ENCODE data around the gene BSN. TPM values are rescaled to one million over a fixed set of nuclear protein-coding genes. Genes with fewer than 3 reads are reported as not detected.
"Not testable (repeated sequence)": the region's sequence is repeated elsewhere in the genome, so short reads cannot be mapped to it uniquely, and the experiment has no call there.

BSN gene
- total RNA-seq, 1 donor from 2014 or later = 0.25 TPM

- DNase-seq (ENCODE audit: low read depth) = peak; percentile 69
Measured at GRCh38 chr3:49534581-49535441, 19.5 kb upstream of the BSN start.

DNA sequence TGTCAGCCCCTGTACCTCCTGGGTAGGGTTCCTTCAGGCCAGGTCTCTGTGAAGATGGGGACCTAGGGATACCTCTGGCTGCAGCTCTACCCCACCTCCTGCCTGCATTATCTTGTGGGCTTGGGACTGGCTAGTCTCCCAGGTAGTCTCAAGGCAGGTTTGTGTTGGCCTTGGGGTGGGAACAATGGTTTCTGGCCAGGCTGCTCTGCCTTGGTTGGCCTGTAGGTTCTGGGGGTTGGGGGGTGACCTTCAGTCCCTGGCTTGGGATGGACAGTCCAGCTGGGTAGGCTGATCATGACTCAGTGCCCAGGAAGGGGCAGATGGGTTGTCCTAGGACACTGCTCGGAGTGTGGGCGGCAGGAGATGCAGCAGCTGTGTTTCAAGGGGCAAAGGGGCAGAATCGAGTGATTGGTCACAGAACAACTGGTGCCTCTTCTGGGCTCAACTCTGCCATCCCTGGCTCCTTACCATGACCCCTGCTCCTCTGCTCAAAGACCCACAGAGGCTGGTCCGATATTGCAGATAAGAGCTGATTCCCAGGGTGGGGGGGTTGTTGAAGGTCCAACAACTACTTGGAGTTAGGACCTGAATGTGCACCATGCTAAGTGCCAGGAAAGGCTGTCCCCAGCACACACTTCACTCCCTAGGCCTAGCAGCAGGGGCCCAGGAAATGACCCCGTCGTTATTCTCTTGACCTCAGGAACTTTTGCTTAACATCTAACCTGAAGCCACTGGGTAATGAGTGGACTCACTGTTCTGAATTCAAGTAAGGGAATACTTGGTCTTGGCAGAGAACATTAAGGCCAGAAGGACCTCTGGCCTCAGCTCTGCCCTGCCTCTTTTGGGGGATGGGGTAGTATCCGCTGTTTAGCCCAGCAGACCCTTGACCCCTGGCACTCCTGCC, 18.1 kb upstream of the BSN start:
- no peak for DNase-seq (ENCODE audit: low read depth)

DNA sequence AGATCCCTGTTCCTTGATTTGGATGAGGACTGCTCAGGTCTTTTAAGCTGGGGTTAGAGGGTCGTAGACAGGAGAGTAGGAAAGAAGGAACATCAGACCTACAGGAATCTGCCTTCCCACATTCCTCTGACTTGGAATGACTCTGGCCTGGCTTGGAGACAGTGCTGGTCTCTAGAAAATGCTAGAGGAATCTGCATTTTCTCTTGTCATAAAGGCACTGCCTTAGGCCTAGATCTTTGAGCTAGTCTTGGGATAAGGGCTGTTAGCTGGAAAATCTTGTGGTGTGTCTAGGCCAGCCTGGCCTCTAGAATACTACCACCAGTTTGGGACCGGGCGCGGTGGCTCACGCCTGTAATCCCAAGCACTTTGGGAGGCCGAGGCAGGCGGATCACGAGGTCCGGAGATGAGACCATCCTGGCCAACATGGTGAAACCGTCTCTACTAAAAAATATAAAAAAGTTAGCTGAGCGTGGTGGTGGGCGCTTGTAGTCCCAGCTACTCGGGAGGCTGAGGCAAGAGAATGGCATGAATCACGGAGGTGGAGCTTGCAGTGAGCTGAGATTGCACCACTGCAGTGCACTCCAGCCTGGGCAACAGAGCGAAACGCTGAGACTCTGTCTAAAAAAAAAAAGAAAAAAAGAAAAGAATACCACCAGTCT, 17.3 kb upstream of the BSN start:
- peak; percentile 59 for DNase-seq (ENCODE audit: low read depth)

DNA sequence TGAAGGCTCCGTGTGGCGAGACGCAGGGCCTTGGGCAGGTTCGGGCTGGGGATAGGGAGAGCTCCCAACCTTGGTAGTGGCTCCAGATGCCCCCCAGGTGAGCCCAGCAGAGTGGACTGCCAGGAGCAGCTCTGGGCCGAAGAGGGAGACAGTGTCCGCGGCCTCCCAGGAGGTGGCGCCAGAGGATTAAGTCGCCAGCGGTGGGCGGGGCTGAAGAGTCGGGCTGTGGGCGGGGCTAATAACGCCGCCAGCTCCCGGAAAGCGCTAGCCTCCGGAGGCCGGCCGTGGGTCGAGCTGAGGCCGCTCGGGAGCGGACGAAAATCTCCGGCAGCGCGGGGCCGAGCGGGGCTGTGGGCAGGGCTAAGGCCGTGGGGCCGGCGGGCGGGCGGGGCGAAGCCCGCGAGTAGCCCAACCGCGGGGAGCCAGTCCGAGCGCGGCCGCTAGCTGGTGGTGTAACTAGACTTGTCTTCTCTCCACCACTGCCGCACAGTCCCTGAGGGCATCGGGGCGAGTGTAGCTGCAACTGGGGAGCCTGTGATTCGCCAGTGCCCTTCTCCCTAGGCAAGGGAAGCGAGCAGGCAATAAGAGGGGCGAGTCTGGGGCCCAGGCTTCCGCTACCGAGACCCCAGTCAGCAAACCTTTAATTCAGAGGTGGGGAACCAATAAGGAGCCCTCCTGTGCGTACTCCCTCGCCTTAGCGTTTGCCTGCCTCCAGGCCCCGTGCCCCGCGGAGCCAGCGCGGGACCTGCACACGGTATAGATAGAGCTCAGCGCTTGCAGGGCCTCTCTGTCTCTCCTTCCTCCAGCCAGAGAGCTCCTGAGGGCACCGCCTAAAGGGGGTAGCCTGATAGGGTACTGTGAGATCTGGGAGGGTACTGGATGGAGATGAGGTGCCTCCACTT, 14.4 kb upstream of the BSN start:
- peak; percentile 74 for DNase-seq (ENCODE audit: low read depth)

- no peak for DNase-seq (ENCODE audit: low read depth)
Measured at GRCh38 chr3:49552087-49552486, 2.2 kb upstream of the BSN start.

GRCh38 chr3:49553324-49553691, 969 bp upstream of the BSN start:
- DNase-seq (ENCODE audit: low read depth) = peak; percentile 30

- no peak for DNase-seq (ENCODE audit: low read depth)
Measured at GRCh38 chr3:49554633-49555265, 472 bp downstream of the BSN start.

GRCh38 chr3:49556500-49557275, 2.4 kb downstream of the BSN start:
- no peak for DNase-seq (ENCODE audit: low read depth)

- DNase-seq (ENCODE audit: low read depth) = no peak
Measured at GRCh38 chr3:49563040-49563578, 8.8 kb downstream of the BSN start.

GRCh38 chr3:49563766-49564165, 9.5 kb downstream of the BSN start:
- DNase-seq (ENCODE audit: low read depth) = no peak

GRCh38 chr3:49566312-49566711, 12.0 kb downstream of the BSN start:
- peak; percentile 8 for DNase-seq (ENCODE audit: low read depth)

DNA sequence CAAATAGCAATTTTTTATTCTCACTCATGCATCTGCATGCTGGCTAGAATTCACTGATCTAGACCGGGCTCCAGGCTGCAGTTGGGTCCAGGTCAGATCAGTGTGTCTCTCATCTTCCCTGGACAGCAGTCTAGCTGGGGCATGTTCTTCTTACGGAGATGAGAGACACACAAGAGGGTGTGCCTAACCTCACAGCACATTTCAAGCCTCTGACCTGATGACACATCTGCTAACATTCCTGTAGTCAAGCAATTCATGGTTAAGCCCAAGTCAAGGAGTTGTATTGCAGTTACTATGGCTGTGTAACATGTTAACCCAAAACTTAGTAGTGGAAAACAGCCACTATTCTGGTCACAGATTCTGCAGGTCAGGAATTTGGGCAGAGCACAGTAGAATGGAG, 13.1 kb downstream of the BSN start:
- no peak for DNase-seq (ENCODE audit: low read depth)

- DNase-seq (ENCODE audit: low read depth) = no peak
Measured at GRCh38 chr3:49568965-49569364, 14.7 kb downstream of the BSN start.

GRCh38 chr3:49570028-49570654, 15.9 kb downstream of the BSN start:
- DNase-seq (ENCODE audit: low read depth) = no peak

GRCh38 chr3:49582177-49582576, 27.9 kb downstream of the BSN start:
- DNase-seq (ENCODE audit: low read depth) = no peak

- not testable (repeated sequence) for DNase-seq (ENCODE audit: low read depth)
Measured at GRCh38 chr3:49585261-49585755, 31.0 kb downstream of the BSN start.

DNA sequence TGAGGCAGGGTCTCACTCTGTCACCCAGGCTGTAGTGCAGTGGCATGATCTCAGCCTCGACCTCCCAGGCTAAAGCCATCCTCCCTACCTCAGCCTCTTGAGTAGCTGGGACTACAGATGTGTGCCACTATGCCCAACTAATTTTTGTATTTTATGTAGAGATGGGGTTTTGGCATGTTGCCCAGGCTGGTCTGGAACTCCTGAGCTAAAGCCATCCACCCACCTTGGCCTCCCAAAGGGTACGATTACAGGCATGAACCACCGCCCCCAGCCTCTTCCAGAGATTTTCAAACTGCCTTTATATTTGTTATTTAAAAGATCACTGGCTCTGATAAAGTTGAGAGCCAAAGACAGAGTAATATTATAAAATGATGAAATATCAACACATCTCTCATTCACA, 37.3 kb downstream of the BSN start:
- DNase-seq (ENCODE audit: low read depth) = no peak

GRCh38 chr3:49593041-49593440, 38.8 kb downstream of the BSN start:
- no peak for DNase-seq (ENCODE audit: low read depth)

DNA sequence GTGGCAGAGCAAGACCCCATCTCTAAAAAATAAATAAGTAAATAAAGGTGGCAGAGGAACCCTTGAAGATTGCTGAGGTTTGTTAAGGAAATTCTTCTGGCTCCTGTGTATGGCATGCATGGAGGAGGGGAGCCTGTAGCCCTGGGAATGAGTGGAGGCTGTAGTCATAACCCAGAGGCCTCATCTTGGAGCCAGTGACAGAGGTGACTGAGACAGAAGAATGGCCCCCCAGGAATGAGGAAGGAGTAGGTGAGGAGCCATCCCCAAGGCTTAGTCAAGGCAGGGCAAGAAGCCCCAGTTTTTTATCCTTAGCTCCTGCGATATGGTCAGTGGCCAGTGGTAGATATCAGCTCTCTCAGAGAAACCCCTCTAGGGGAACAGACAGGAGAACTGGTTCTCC, 46.5 kb downstream of the BSN start:
- no peak for DNase-seq (ENCODE audit: low read depth)

Measured in renal cortical epithelial cell (primary cell).